OCI-LY1 (cell line): ENCODE measurements around the gene CACNA1B.

Source experiments
- EZH2 ChIP-seq: fragments of 200-600 bp; sonication (generic), shearing (Covaris generic); IDR thresholded peaks from 2 replicates; pipeline ENCODE4 v1.8.0; 2017; ENCODE audit warnings: borderline replicate concordance, mixed run types, mild to moderate bottlenecking, antibody characterized with exemption, low read length, moderate library complexity, mixed read lengths
- TF ChIP-seq, protein P1 (sequence below): fragments of 200-600 bp; sonication (generic), shearing (Covaris generic); IDR thresholded peaks from 2 replicates; pipeline ENCODE4 v1.5.1; 2017; ENCODE audit warnings: mild to moderate bottlenecking, antibody characterized with exemption, low read length, moderate library complexity, mixed read lengths

DNA sequence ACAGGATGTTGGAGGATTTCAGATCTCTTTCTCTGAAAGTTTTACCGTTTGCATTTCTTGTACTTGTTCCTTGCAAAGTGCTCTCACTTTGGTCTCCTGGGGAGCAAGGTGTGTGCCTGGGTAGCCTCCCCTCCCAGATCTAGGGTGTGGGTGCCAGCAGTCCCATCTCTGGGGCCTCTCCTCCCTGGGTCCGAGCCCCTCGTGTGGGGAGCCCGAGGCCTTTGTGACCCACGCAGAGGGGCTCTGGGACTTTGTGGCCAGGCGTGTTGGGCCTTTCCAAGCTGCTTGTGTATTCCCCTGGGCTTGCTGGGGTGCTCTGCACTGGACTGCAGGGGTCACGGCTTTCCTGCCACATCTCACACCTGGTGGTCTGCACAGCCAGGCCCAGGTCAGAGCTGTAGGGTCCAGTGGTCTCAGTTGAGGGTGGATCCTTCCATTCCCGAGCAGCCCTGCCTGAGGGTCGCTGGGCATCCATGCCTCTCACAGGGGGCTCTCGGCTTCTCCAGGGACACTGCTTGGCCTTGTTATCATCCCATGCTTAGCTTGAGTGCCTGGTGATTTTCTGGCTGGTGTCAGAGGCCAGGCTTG is 96.3 kb downstream of the CACNA1B start:
- TF ChIP-seq, protein P1, sequence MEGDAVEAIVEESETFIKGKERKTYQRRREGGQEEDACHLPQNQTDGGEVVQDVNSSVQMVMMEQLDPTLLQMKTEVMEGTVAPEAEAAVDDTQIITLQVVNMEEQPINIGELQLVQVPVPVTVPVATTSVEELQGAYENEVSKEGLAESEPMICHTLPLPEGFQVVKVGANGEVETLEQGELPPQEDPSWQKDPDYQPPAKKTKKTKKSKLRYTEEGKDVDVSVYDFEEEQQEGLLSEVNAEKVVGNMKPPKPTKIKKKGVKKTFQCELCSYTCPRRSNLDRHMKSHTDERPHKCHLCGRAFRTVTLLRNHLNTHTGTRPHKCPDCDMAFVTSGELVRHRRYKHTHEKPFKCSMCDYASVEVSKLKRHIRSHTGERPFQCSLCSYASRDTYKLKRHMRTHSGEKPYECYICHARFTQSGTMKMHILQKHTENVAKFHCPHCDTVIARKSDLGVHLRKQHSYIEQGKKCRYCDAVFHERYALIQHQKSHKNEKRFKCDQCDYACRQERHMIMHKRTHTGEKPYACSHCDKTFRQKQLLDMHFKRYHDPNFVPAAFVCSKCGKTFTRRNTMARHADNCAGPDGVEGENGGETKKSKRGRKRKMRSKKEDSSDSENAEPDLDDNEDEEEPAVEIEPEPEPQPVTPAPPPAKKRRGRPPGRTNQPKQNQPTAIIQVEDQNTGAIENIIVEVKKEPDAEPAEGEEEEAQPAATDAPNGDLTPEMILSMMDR, result no peak
- no peak for TF ChIP-seq EZH2
